DND-41 (cell line): ENCODE data around the gene RRP15.

Experiments used
- ATAC-seq: fragments of 200-7000 bp; cut with Tn5 transposase; 3 replicates; pipeline ENCODE4 v1.9.1; 2021; ENCODE audit warnings: low read depth; ENCODE audit not compliant: insufficient read depth
- DNase-seq: peaks from one replicate; pipeline ENCODE4 v3.0.0-alpha.2; 2020
- H2AFZ ChIP-seq: 2 replicates; pipeline ENCODE4 v1.6.0; 2012; ENCODE audit warnings: low read depth, low read length
- H3K27ac ChIP-seq: 2 replicates; pipeline ENCODE4 v1.5.1; 2012; ENCODE audit warnings: low read length, inconsistent platforms
- H3K27me3 ChIP-seq: fragments of 200-600 bp; sonication (generic); 2 replicates; pipeline ENCODE4 v1.6.0; 2012; ENCODE audit warnings: low read length, mild to moderate bottlenecking, inconsistent platforms; ENCODE audit not compliant: insufficient read depth, poor library complexity
- H3K36me3 ChIP-seq: 2 replicates; pipeline ENCODE4 v1.5.1; 2012; ENCODE audit warnings: low read length, inconsistent platforms; ENCODE audit not compliant: insufficient read depth
- H3K4me1 ChIP-seq: 2 replicates; pipeline ENCODE4 v1.5.1; 2012; ENCODE audit warnings: mild to moderate bottlenecking, low read length; ENCODE audit not compliant: insufficient read depth
- H3K4me2 ChIP-seq: 2 replicates; pipeline ENCODE4 v1.6.0; 2012; ENCODE audit warnings: mild to moderate bottlenecking, moderate library complexity, low read length, inconsistent platforms; ENCODE audit not compliant: insufficient read depth
- H3K4me3 ChIP-seq, 2 experiments: fragments of 200-600 bp in 1 of 2; shearing (Covaris generic) in 1 of 2; 2 replicates each; pipeline ENCODE4 v1.5.1; 2012 to 2016; ENCODE audit warnings: inconsistent platforms in 2 of 2, low read length in 2 of 2, mild to moderate bottlenecking in 2 of 2, low read depth in 1 of 2, moderate library complexity in 1 of 2
- H3K79me2 ChIP-seq: 2 replicates; pipeline ENCODE4 v1.6.0; 2012; ENCODE audit warnings: low read length, inconsistent platforms; ENCODE audit not compliant: insufficient read depth
- H3K9ac ChIP-seq: 2 replicates; pipeline ENCODE4 v1.6.0; 2012; ENCODE audit warnings: low read depth, mild to moderate bottlenecking, inconsistent platforms, low read length, moderate library complexity
- H3K9me3 ChIP-seq: 2 replicates; pipeline ENCODE4 v1.5.1; 2012; ENCODE audit warnings: low read length, moderate library complexity, mild to moderate bottlenecking, inconsistent platforms; ENCODE audit not compliant: insufficient read depth, severe bottlenecking
- H4K20me1 ChIP-seq: 2 replicates; pipeline ENCODE4 v1.6.0; 2012; ENCODE audit warnings: low read length; ENCODE audit not compliant: insufficient read depth
- EZH2 ChIP-seq: IDR thresholded peaks from 3 replicates; pipeline ENCODE4 v1.6.1; 2012; ENCODE audit warnings: borderline replicate concordance, low read depth, mild to moderate bottlenecking, moderate library complexity, low read length, inconsistent platforms; ENCODE audit not compliant: severe bottlenecking
- TF ChIP-seq, protein P1 (sequence below): IDR thresholded peaks from 2 replicates; pipeline ENCODE4 v1.5.1; 2012; ENCODE audit warnings: borderline replicate concordance, low read length, moderate library complexity, mild to moderate bottlenecking; ENCODE audit not compliant: poor library complexity, severe bottlenecking; ENCODE audit errors: extremely low read depth

The RRP15 gene

DNA sequence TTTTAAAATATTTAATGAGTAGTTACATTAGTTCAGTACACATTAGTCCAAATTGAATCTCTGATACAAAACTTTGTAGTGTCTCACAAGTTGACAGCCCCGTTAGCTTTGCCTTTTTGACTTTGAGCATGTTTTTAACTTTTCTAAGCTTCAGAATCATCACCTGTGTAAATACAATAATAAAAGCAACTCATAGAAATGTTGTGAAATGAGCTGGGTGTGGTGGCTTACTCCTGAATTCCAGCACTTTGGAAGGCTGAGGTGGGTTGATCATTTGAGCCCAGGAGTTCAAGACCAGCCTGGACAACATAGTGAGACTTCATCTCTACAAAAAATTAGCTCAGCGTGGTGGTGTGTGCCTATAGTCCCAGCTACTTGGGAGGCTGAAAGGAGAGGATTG, 11.1 kb downstream of the RRP15 start:
- Histone ChIP-seq H3K4me3 (no peak overlapping the region), H3K9me3 (no peaks in the 10 kb centered on the region), H2AFZ (no peak overlapping the region), H3K36me3 (no peaks in the 10 kb centered on the region), H3K9ac (no peak overlapping the region), H3K4me1 (no peaks in the 10 kb centered on the region), H3K27me3 (no peaks in the 10 kb centered on the region), H3K79me2 (peaks cover 8% of the 10 kb centered on the region; the same call in 1 of the 2 replicates), H3K27ac (no peak overlapping the region), H3K4me2 (no peak overlapping the region), H4K20me1 (peaks cover 6% of the 10 kb centered on the region; the same call in 1 of the 2 replicates)
- DNase-seq (no peak), ATAC-seq (no peak)
- TF ChIP-seq, protein P1, sequence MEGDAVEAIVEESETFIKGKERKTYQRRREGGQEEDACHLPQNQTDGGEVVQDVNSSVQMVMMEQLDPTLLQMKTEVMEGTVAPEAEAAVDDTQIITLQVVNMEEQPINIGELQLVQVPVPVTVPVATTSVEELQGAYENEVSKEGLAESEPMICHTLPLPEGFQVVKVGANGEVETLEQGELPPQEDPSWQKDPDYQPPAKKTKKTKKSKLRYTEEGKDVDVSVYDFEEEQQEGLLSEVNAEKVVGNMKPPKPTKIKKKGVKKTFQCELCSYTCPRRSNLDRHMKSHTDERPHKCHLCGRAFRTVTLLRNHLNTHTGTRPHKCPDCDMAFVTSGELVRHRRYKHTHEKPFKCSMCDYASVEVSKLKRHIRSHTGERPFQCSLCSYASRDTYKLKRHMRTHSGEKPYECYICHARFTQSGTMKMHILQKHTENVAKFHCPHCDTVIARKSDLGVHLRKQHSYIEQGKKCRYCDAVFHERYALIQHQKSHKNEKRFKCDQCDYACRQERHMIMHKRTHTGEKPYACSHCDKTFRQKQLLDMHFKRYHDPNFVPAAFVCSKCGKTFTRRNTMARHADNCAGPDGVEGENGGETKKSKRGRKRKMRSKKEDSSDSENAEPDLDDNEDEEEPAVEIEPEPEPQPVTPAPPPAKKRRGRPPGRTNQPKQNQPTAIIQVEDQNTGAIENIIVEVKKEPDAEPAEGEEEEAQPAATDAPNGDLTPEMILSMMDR = no peak
- no peak for TF ChIP-seq EZH2

DNA sequence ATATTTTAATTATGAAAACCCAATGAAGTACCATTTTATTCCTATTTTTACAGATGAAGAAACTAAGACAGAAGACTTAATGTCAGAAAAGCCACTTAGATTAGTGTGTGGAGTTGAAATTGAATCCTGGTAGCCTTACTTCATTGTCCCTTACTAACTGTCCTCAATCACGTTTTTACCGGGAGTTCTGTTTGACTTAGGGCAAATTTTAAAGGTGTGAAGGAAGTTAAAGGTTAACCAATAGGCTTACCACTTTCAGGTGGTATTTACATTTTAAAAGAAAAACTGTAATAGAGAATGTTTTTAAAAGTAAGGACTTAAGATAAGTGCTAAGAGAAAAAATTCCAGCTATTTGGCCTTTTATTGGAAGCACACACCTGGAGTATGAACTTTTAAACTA, 12.4 kb downstream of the RRP15 start:
- Histone ChIP-seq H3K4me3 (no peak overlapping the region), H3K9ac (no peak overlapping the region), H3K4me2 (no peak overlapping the region), H3K79me2 (peaks cover 4% of the 10 kb centered on the region; the same call in 1 of the 2 replicates), H3K9me3 (no peaks in the 10 kb centered on the region), H3K27me3 (no peaks in the 10 kb centered on the region), H3K4me1 (no peaks in the 10 kb centered on the region), H2AFZ (no peak overlapping the region), H4K20me1 (peaks cover 6% of the 10 kb centered on the region; the same call in 1 of the 2 replicates), H3K36me3 (no peaks in the 10 kb centered on the region), H3K27ac (no peak overlapping the region)
- DNase-seq (no peak), ATAC-seq (no peak)
- TF ChIP-seq EZH2 = no peak
- TF ChIP-seq, protein P1 = no peak

DNA sequence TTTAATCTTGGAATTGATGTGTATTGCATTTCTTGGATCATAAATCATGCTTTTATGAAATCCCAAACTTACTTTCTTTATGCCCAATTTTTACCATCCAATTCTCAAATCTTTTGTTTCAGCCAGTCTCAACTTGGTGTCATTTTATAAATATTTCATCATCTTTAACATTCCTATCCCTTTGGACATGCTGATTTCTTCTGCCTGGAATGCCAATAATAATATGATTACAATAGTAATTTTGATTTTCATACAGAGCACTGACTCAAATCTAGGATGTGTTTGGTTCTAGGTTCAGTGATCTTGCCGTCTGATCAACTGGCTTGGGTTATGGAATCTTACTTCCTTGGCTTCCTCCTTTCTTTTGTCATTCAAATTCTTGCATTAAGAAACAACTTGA, 12.8 kb downstream of the RRP15 start:
- no peak for TF ChIP-seq EZH2
- TF ChIP-seq, protein P1 = no peak
- DNase-seq = no peak
- H3K79me2 ChIP-seq = peaks cover 4% of the 10 kb centered on the region; the same call in 1 of the 2 replicates
- H3K36me3 ChIP-seq = no peaks in the 10 kb centered on the region
- no peak for ATAC-seq
- H3K4me1 ChIP-seq = no peaks in the 10 kb centered on the region
- no peaks in the 10 kb centered on the region for H3K9me3 ChIP-seq
- no peak overlapping the region for H3K4me2 ChIP-seq
- peaks cover 6% of the 10 kb centered on the region; the same call in 1 of the 2 replicates for H4K20me1 ChIP-seq
- no peaks in the 10 kb centered on the region for H3K27me3 ChIP-seq
- H3K27ac ChIP-seq = no peak overlapping the region
- no peak overlapping the region for H3K9ac ChIP-seq
- no peak overlapping the region for H2AFZ ChIP-seq
- no peak overlapping the region for H3K4me3 ChIP-seq

DNA sequence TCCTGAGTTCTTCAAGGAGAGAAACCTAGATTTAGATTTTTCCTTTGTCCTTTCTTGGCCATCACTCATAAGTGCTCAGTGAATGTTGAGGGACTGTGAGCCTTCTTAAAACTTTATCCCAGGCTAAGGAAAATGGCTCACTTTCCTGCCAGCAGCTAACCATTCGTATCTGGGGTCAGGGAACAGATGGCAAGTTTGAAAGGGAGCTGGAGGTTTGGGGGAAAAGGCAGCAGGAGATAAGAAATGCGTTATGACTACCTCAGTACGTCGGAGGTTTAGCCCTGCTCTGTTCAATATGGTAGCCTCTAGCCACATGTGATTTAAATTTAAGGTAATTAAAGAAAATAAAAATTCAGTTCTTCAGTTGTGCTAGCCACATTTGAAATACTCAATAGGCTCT, 13.3 kb downstream of the RRP15 start:
- H3K9ac ChIP-seq = no peak overlapping the region
- peaks cover 4% of the 10 kb centered on the region; the same call in 1 of the 2 replicates for H3K79me2 ChIP-seq
- H4K20me1 ChIP-seq = peaks cover 6% of the 10 kb centered on the region; the same call in 1 of the 2 replicates
- H3K4me1 ChIP-seq = no peaks in the 10 kb centered on the region
- no peak overlapping the region for H3K4me2 ChIP-seq
- no peaks in the 10 kb centered on the region for H3K9me3 ChIP-seq
- no peaks in the 10 kb centered on the region for H3K36me3 ChIP-seq
- H2AFZ ChIP-seq = no peak overlapping the region
- no peak overlapping the region for H3K27ac ChIP-seq
- ATAC-seq (no peak), DNase-seq (no peak)
- no peak overlapping the region for H3K4me3 ChIP-seq
- H3K27me3 ChIP-seq = no peaks in the 10 kb centered on the region
- TF ChIP-seq, protein P1 = no peak
- TF ChIP-seq EZH2 = no peak
